ENCODE measurements around the gene ACO2.

The ACO2 gene

GRCh38 chr22:41444360-41445128 lies 24.4 kb upstream of the ACO2 start:
- H3K4me3 ChIP-seq (ENCODE audit: low read depth, low read length) = peak overlapping the region; percentile 90
- no peaks in the 10 kb centered on the region for H3K4me1 ChIP-seq (ENCODE audit: control insufficient read depth, insufficient read depth, low read length)
- ChIA-PET POLR2A (interaction anchor here (0.6 to 8.3 kb wide), 17 partner anchors 7 to 176 kb away, joined by 3 to 214 read pairs (median 13); partner anchors contain the start of genes ACO2, DESI1, PHF5A and PMM1), CTCF (interaction anchor here (1.2 to 5.3 kb wide), 3 partner anchors 7 to 73 kb away, joined by 5 to 33 read pairs (median 17); no protein-coding TSS in a partner anchor)
- peaks cover 10 to 46% of the 10 kb centered on the region in 2 experiments for H3K36me3 ChIP-seq (ENCODE audit: control insufficient read depth in 2 of 2, insufficient read depth in 1 of 2, low read length in 2 of 2)
- H3K27ac ChIP-seq (ENCODE audit: extremely low read depth, low read depth, low read length) = peak overlapping the region; percentile 100
- no peaks in the 10 kb centered on the region for H3K9me3 ChIP-seq (ENCODE audit: control insufficient read depth, insufficient read depth, low read depth, low read length)
- TF ChIP-seq ZNF777 (tag by site-specific recombination; IDR thresholded peaks at IDR 0.05; ENCODE audit: borderline replicate concordance) (no peak), ZFP41 (tag by site-specific recombination; IDR thresholded peaks at IDR 0.05; ENCODE audit: borderline replicate concordance) (no peak), ZNF521 (tag by site-specific recombination; IDR thresholded peaks at IDR 0.05) (no peak), ZBTB7A (tag by site-specific recombination; IDR thresholded peaks at IDR 0.05; ENCODE audit: low read depth) (peak; percentile 66; the same call in 1 of the 2 replicates), KLF8 (tag by site-specific recombination; IDR thresholded peaks at IDR 0.05) (no peak; the same call in 1 of the 2 replicates), ZNF600 (tag by site-specific recombination; IDR thresholded peaks at IDR 0.05) (no peak), ZNF10 (tag by site-specific recombination; IDR thresholded peaks at IDR 0.05) (no peak), ZNF157 (tag by site-specific recombination; IDR thresholded peaks at IDR 0.05) (no peak), ZNF302 (tag by site-specific recombination; IDR thresholded peaks at IDR 0.05; ENCODE audit: low read depth) (no peak), ZNF658 (tag by site-specific recombination; IDR thresholded peaks at IDR 0.05) (no peak), ZNF174 (tag by site-specific recombination; IDR thresholded peaks at IDR 0.05) (no peak), ZNF341 (tag by site-specific recombination; IDR thresholded peaks at IDR 0.05; ENCODE audit: low read depth) (peak; percentile 98), PATZ1 (tag by site-specific recombination; IDR thresholded peaks at IDR 0.05) (peak; percentile 98), MYNN (tag by site-specific recombination; IDR thresholded peaks at IDR 0.05; ENCODE audit: borderline replicate concordance) (no peak), ZNF571 (tag by site-specific recombination; IDR thresholded peaks at IDR 0.05) (no peak), ZNF350 (tag by site-specific recombination; IDR thresholded peaks at IDR 0.05) (no peak), ZNF549 (tag by site-specific recombination; IDR thresholded peaks at IDR 0.05) (no peak), ZFP37 (tag by site-specific recombination; IDR thresholded peaks at IDR 0.05) (0 out of 2 replicates have a peak, but pooled peaks have one; percentile 49), ZNF19 (tag by site-specific recombination; IDR thresholded peaks at IDR 0.05; ENCODE audit: low read depth) (no peak), ZNF785 (tag by site-specific recombination; IDR thresholded peaks at IDR 0.05) (no peak), ZEB2 (tag by site-specific recombination; IDR thresholded peaks at IDR 0.05) (0 out of 2 replicates have a peak, but pooled peaks have one; percentile 10), ZBTB8A (tag by site-specific recombination; IDR thresholded peaks at IDR 0.05) (0 out of 2 replicates have a peak, but pooled peaks have one; percentile 32), ZNF121 (tag by site-specific recombination; IDR thresholded peaks at IDR 0.05) (peak; percentile 61; the same call in 1 of the 2 replicates), KLF1 (tag by site-specific recombination; IDR thresholded peaks at IDR 0.05) (no peak; the same call in 1 of the 2 replicates), ZNF76 (tag by site-specific recombination; IDR thresholded peaks at IDR 0.05; ENCODE audit: borderline replicate concordance, low read depth) (peak; percentile 96), ZNF639 (tag by site-specific recombination; IDR thresholded peaks at IDR 0.05) (no peak), BCL11A (tag by site-specific recombination; IDR thresholded peaks at IDR 0.05; ENCODE audit: low read depth) (0 out of 2 replicates have a peak, but pooled peaks have one; percentile 9), ZNF175 (tag by site-specific recombination; IDR thresholded peaks at IDR 0.05) (no peak), YY1 (tag by site-specific recombination; IDR thresholded peaks at IDR 0.05) (no peak), ZNF629 (tag by site-specific recombination; IDR thresholded peaks at IDR 0.05) (peak; percentile 5; the same call in 1 of the 2 replicates), KLF7 (tag by site-specific recombination; IDR thresholded peaks at IDR 0.05; ENCODE audit: borderline replicate concordance) (0 out of 2 replicates have a peak, but pooled peaks have one; percentile 28), ZFP3 (tag by site-specific recombination; IDR thresholded peaks at IDR 0.05; ENCODE audit: low read depth) (no peak)
- TF ChIP-seq, protein P1, sequence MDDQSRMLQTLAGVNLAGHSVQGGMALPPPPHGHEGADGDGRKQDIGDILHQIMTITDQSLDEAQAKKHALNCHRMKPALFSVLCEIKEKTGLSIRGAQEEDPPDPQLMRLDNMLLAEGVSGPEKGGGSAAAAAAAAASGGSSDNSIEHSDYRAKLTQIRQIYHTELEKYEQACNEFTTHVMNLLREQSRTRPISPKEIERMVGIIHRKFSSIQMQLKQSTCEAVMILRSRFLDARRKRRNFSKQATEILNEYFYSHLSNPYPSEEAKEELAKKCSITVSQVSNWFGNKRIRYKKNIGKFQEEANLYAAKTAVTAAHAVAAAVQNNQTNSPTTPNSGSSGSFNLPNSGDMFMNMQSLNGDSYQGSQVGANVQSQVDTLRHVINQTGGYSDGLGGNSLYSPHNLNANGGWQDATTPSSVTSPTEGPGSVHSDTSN (CRISPR knock-in tag; IDR thresholded peaks at IDR 0.05) = no peak
- TF ChIP-seq, protein P2, sequence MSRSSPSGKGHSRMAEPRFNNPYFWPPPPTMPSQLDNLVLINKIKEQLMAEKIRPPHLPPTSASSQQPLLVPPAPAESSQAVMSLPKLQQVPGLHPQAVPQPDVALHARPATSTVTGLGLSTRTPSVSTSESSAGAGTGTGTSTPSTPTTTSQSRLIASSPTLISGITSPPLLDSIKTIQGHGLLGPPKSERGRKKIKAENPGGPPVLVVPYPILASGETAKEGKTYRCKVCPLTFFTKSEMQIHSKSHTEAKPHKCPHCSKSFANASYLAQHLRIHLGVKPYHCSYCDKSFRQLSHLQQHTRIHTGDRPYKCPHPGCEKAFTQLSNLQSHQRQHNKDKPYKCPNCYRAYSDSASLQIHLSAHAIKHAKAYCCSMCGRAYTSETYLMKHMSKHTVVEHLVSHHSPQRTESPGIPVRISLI (tag by site-specific recombination; IDR thresholded peaks at IDR 0.05) = no peak
